HG02884 (cell line): Measurements from ENCODE around the gene PACSIN2.
"Not testable (repeated sequence)": the region's sequence is repeated elsewhere in the genome, so short reads cannot be mapped to it uniquely, and the experiment has no call there.

Experiments used
- ATAC-seq: cut with Tn5 transposase; IDR thresholded peaks from one replicate; pipeline ENCODE4 v1.9.1; 2021; ENCODE audit warnings: mild to moderate bottlenecking, moderate library complexity; ENCODE audit not compliant: unreplicated experiment

The PACSIN2 gene

DNA sequence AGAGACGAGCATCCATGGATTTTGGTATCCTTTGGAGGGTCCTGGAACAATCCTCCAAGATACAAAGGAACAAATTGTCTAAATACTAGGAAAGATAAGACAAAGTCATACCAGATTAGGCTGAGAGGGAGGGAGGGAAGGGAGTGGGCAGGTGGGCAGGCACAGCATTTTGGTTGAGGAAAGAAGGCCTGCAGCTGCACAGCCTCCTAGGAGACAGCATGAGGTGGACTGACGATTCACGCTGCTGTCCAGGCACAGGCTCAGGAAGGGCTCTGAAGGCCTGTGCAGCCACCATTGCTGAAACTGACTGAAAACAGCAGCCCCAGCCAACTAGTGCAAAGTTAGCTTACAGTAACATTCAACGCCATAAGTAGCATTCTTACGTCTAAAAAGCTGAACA is 64.7 kb downstream of the PACSIN2 start:
- no peak for ATAC-seq

DNA sequence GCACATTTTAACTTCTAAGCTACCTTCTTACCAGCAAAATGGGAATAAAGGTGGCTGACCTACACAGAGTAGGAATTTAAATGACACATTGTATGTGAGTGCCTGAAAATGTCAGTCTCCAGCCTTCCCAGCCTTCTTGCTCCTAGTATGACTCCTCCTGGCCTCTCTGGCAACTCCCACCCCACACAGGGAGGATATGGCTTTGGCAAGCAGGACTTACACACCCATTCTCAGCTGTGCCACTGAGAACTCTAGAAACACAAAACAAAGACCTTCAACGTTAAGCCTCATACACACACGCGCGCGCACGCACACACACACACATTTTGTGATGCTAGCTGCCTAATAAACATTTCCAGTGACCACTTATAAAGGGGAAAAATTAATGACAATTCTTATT is 65.8 kb downstream of the PACSIN2 start:
- no peak for ATAC-seq

DNA sequence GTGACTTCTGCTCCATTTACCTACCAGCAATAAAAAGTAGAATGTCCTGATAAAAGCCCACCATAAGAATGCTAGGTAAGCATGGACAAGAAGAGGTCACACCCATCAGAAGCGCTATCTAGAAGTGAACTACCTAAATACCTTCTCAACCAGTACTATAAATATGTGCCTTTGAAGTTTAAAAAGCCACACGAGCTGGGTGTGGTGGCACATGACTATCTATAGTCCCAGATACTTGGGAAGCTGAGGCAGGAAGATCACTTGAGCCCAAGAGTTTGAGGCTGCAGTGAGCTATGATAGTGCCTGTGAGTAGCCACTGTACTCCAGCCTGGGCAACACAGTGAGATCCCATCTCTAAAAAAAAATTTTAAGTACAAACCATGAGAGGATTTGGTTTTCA is 66.7 kb downstream of the PACSIN2 start:
- ATAC-seq = no peak

DNA sequence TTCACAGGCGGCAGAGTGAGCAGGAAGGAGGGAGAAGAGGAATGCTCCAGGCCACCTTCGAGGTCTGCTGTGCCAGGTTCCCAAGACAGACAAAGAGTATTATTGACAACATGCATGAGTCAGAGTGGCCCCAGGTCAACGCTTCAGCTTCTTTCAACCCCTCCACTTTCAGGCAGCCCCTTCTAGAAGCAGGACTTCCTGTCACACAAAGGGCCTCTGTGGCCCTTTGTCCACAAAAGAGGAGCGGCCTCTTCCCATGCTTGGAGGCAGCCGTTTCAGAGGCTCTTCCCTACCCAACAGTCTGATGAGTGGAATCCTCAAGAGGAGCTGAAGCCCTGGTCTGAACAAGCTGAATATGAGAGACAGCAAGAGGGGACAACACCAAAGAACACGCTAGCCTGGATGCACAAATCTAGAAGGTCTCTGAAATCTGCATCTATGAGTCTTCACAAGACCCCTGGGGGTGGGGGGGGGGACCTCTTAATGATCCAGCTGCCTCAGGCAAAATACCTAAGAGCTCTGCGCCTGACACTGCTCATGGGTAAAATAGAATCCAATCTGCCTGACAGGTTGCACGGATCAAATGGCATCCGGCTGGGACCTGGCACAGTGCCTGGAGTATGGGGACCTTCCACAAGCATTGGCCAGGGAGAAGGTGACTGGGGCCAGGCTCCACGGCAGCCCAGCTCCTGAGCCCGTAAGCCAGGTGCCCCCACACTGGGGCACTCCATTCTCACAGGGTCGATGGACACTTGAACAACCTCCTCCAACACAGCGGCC is 67.5 kb downstream of the PACSIN2 start:
- no peak for ATAC-seq

DNA sequence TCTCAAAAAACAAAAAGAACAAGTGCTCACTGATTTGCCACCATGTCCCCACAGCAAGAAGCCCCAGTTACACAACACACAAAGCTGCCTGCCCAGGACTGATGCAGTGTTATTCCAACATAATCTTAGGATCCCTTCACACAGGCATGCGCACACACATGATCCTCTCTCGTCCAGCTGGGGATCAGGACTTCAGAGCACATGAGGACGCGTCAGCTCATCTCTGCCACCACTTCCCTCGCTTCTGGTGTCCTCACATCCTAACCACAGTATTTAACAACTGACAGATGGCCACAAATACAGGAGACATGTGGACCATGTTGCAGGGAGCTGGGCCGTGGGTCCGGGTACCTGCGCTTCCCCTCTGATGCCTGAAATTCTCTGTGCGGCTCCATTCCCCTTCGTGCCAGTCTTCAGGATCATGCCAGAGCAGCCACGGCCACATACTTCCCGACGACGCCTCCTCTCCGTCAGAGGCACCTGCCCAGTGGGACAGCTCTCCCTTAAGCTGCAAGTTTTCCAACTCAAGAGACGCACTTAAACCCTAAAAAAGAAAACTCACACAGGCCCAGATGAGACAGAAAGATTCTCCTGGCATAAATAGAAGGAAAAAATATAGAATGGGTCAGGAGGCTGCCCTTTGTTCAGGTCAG is 68.3 kb downstream of the PACSIN2 start:
- no peak for ATAC-seq

DNA sequence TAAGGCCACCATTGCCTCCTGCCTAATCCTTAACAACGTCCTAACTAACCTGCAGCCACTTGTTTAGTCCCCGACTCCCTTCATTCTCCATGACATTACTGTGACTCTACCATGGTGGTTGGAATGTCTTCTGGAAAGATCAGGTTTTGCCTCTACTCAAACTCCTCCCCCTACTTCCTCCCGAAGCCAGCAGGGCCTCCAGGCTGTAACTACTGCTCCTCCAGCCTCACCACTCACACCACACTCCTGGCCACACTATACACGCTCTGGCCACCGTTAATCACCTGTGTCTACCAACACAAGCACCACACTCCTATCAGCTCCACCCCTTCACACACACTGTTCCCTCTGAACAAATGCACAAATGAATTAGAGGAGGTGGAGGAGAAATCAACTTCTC is 69.2 kb downstream of the PACSIN2 start:
- ATAC-seq = no peak

DNA sequence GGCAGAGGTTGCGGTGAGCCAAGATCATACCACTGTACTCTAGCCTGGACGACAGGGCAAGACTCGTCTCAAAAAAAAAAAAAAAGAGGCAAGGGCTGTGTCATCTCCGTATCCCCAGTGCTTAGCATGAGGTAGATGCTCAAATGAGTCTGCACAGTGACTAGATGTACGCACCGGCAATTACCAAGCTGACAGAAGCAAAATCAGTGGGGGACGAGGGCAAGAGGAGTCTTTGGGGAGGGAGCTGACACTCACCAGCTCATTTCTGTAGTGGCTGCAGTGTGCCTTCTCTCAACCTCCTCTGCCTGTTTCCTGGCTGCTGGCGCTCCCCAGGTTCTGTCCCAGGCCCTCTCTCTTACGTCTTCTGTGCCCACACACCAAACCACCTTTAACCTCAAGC is 69.9 kb downstream of the PACSIN2 start:
- no peak for ATAC-seq

DNA sequence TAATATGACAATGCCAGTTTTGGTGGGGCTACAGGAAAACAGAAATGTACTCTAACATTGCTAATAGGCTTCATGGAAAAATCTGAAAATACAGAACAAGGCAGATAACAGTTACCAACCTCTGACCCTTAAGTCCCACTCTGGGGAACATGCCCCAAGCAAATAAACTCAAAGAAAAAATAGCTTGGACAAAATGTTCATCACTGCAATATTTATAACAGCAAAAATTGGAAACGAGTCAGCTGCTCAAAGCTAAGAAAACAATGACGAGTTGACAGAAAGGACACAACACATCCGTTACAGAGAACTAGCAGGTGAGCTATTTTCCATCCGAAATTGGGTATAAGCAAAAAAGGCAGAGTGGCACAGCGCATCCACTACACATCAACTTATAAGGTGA is 70.5 kb downstream of the PACSIN2 start:
- ATAC-seq = no peak

DNA sequence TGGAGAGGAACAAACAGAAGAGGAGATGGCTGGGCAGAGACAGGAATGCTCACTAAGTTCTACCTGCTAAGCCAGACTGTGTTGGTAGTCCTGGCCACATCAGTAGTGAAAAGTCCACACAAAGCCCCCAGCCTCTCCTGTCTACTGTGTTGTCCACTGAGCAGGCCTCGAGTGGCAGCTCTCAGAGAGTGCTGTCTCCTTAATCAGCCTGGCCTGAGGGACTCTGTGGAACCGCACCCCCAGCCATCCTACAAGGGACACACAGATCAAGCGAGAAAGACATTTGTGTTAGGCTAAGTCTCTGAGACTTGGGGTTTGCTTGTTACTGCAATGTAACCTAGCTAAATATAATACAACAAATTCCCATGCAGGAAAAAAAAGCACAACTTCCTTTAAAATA is 71.0 kb downstream of the PACSIN2 start:
- ATAC-seq = no peak

DNA sequence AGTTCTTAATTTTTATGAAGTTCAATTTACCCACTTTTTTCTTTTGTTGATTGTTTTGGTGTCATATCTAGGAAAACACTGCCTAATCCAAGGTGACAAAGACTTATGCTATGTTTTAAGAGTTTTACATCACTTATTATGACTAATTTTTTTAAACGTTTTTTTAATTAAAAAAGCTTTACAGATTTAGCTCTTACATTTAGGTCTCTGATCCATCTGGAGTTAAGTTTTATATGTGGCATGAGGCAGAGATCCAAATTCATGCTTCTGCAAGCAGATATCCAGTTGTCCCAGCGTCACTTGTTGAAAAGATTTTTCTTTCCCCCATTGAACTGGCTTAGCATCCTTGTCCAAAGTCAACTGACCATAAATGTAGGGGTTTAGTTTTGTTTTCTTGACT is 72.6 kb downstream of the PACSIN2 start:
- ATAC-seq = no peak

DNA sequence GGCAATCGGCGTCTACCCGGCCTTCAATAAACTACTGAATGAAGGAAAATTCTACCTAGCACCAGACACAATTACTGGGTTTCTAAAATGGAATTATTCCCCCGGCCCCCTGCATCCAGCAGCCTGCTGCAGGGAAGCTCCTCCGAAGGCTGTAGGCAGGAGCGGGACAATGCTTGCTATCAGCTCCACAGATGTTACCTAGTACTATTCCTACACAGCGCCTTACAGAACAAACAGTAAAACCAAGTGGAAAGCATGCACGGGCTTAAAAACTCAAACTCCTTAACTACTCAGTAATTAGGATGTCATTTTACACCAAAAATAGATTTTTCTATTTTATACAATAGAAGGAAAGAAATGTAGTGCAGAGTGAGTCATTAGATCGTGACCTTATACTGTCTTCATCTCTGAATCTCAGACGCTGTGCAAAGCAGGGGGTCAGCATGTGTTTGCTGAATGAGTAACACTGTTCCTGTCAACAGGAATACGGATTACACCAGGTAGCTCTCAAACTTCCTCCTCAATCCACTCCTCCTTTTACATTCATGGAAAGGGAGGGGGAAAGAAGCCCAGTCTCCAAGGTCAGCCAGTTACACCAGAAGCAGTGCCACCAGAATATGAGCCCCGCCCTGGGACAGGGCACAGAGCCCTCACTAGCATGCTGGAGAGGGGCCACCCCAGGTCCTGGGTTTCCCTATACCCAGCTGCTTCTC is 74.9 kb downstream of the PACSIN2 start:
- no peak for ATAC-seq

DNA sequence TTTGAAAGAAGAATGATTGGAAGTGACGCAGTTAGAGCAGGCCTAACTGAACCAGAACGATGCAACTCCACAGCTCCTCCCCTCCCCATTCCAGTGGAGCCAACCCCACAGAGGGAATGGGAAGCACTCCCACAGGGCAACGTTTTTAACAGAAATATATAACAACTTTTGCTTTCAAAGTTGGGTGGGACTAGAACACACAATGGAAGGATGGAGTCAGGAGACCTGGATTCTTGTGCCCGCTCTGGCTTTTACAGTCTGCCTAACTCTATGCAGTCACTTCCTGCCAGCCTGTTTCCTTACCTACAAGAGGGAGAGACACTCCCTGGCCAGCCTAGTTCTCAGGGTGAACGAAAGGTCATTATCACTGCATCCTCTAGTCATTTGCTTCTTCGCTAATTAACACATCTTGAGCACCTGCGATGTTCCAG is 75.5 kb downstream of the PACSIN2 start:
- ATAC-seq = no peak

DNA sequence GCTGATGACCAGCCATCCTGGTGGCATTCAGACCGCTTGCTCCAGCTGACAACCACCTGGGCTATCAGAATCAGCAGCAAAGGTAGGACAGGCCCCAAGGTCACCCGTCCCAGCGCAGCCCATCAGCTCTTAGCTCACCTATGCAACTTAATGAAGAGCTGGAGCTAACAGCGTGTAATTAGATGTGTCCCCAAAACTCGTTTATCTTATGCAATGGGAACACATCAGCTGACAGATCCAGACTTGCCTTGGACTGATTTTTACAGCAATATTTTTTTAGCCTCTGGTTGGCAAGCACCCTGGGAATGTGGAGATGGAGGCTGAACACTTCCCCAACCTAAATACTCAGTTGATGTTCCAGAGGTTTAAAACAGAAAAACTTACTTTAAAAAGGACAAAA is 76.0 kb downstream of the PACSIN2 start:
- no peak for ATAC-seq

DNA sequence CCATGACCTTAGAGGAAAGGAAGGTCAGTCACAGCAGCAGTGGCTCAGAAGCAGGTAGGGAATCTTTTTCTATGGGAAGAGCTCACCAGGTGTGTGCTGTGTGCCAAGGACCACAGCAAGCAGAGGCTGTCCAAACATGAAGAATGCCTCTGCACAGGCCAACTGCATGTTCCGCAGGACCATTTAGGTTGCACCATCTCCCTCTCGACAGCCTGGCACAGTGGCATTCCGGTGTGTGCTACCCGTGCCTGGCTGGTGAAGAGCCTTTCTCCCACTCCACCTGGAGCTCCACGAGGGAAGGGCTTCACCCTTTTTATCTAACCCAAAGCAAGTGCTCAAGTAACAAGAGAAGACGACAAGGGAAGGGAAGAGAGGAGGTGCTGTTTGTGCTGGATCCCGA is 76.5 kb downstream of the PACSIN2 start:
- no peak for ATAC-seq

DNA sequence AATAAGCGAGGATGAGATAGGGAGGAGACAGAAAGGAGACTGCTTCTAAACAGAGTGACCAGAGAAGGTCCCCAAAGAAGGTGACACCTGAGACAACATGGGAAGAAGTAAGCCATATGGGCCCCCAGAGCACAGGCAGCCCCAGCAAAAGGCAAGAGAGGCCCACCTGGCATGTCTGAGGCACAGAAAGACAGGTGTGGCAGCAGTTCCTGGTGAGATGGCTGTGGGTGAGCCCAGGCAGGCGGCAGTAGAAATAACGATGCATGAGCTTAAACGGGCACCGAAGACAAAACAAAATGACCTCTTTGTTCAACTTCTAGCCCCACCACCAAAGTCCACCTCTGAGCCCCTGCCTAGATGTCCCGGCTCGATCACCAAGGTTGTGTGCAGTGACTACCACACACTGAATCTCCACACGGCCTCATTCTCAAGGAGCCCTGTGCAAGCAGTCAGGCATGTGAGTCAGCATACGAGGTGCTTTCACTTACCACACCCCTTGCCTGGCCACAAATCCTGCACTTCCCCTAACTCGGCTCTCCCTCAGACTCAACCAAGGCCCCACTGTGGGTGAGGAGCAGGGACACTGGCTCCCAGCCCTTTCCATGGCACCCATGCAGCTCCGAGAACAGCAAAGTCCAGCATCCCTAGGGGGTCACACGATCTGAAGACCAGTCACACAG is 77.6 kb downstream of the PACSIN2 start:
- peak; percentile 65 for ATAC-seq

DNA sequence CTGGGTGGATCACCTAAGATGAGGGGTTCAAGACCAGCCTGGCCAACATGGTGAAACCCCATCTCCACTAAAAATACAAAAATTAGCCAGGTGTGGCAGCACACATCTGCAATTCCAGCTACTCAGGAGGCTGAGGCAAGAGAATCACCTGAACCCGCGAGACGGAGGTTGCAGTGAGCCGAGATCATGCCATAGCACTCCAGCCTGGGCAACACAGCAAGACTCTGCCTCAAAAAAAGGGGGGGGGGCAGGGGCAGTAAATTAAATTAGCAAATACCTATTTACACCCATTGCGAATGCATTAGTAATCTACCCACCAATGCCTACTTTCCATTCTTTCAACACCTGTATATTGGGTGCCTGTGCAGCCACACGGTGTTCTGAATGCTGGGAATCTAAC is 78.3 kb downstream of the PACSIN2 start:
- ATAC-seq = not testable (repeated sequence)

DNA sequence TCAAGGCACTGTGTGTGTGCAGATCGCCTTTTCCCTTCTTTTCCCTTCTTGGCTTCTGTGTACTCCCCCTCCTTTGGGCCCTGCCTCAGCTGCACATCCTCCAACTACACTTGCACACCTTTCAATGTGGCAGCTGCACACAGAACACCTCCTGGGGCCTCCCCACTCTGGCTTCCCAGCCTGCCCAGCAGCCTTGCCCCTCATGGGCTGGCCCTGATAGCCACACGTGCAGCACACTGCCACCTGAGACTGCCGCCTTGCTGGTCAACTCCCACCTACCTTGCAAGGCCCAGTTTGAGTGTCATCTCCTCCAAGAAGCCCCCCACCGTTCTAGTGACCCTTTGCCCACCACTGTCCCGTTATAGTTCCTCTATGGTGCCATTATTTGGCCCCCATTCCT is 80.6 kb downstream of the PACSIN2 start:
- ATAC-seq = no peak

DNA sequence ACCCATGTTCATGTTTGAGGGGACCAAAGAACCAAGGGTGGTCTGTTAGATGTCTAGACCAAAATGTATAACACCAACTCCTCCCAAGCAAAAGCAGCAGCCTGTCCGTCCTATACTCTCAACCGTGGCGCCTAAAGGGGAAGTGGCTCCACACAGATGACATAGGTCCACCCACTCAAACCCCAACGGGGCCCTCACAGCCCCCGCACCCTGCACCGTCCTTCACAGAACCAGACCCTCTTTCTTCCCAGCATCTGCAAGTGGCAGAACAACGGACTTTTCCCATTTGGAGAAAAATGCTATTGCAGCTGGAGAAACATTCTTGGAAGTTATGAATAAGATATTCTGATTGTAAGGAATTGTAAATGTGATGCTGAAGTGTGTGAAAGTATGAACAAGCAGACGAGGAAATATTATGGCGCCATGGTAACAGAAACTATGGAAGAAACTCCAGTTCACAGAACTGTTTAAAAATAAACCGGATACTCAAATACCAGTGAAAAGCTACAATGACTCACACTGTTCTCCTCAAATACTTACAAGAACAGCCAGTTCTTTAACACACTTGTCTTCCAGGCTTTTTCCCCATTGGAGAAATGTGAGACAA is 81.4 kb downstream of the PACSIN2 start:
- ATAC-seq = peak; percentile 41

DNA sequence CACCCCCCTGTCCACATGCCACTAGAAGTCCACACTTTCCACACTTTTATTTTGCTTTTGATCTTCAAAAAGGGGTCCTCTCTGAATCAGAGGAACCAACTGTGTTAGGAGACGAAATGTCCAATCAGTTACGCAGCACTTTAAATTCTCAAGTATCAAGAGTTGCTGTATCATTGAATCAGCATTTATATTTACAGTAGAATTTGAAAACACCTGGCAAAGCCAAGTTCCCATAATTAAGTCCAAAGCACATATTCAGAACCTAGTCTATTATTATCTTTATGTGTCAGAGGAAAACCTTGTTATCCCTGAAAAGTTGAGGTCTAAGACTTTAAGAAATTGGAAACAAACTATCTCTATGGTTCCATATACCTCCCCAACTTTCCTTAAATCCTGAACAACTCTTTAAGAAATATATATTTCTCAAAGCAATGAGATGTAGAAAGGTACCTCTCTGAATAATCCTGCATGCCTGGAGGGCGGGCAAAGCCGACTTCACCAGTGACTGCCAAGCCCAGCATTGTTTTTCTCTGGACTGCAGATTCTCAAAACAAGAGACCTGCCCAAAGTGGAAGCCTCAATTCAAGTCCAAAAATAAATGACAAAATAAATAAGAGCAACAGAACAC is 82.0 kb downstream of the PACSIN2 start:
- ATAC-seq = no peak

DNA sequence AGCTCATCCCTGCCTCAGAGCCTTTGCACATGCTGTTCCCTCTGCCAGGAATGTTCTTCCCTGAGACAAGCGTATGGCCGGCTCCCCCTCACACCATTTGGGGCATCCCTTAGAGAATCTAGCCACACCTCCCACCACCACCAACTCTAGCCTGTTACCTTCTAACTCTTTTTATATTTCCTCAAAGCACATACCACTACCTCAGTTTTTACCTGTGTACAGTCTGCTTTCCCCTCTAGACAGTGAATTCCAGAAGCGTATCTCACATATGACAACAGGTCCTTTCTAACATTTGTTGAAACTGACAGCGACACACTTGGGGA is 82.8 kb downstream of the PACSIN2 start:
- ATAC-seq = no peak
